ENCODE data around the gene AKNA. TPM values are rescaled to one million over a fixed set of nuclear protein-coding genes. Genes with fewer than 3 reads are reported as not detected.

Gene AKNA
- polyA plus RNA-seq, 10 donors = 8.2 to 15.5 (median 9.6) TPM

GRCh38 chr9:114287001-114287762 is 100.6 kb downstream of the AKNA start:
- no peak for DNase-seq

- DNase-seq = no peak
Observed at GRCh38 chr9:114286146-114286679, 101.6 kb downstream of the AKNA start.

- peak; percentile 76 to 91 (median 88) for DNase-seq
Observed at GRCh38 chr9:114285166-114285867, 102.5 kb downstream of the AKNA start.

GRCh38 chr9:114284316-114285060 is 103.3 kb downstream of the AKNA start:
- no peak for DNase-seq

Other genes with a start within 250 kb of the AKNA start
- 10 to 100 TPM; 23.5 to 47.3 (median 33.0) TPM for gene COL27A1, start 232.4 kb downstream of the AKNA start, polyA plus RNA-seq (ENCODE audit: insufficient read length in 10 of 10)
- 1 to 10 TPM in 1 of 10 donors, under 1 TPM in 8, not detected in 1; 0.22 to 1.0 (median 0.69) TPM for gene ORM1, start 64.9 kb downstream of the AKNA start, polyA plus RNA-seq (ENCODE audit: insufficient read length in 10 of 10)
- gene ORM2, start 58.1 kb downstream of the AKNA start, polyA plus RNA-seq (ENCODE audit: insufficient read length in 10 of 10) = under 1 TPM in 1 of 10 donors, not detected in 9; 0.21 TPM
- gene WHRN, start 117.5 kb upstream of the AKNA start, polyA plus RNA-seq (ENCODE audit: insufficient read length in 10 of 10) = 1 to 10 TPM; 1.9 to 6.3 (median 3.3) TPM
- 100 to 1,000 TPM in 6 of 10 donors, 10 to 100 TPM in 4; 91.9 to 135 (median 103) TPM for gene ATP6V1G1, start 199.8 kb upstream of the AKNA start, polyA plus RNA-seq (ENCODE audit: insufficient read length in 10 of 10)
- 1 to 10 TPM; 3.5 to 7.8 (median 4.9) TPM for gene TMEM268, start 223.3 kb upstream of the AKNA start, polyA plus RNA-seq (ENCODE audit: insufficient read length in 10 of 10)